ENCODE data around the gene SESTD1. TPM values are rescaled to one million over a fixed set of nuclear protein-coding genes. Genes with fewer than 3 reads are reported as not detected.

The SESTD1 gene
- total RNA-seq, 1 experiment from 2014 or later: 26.9 TPM

DNA sequence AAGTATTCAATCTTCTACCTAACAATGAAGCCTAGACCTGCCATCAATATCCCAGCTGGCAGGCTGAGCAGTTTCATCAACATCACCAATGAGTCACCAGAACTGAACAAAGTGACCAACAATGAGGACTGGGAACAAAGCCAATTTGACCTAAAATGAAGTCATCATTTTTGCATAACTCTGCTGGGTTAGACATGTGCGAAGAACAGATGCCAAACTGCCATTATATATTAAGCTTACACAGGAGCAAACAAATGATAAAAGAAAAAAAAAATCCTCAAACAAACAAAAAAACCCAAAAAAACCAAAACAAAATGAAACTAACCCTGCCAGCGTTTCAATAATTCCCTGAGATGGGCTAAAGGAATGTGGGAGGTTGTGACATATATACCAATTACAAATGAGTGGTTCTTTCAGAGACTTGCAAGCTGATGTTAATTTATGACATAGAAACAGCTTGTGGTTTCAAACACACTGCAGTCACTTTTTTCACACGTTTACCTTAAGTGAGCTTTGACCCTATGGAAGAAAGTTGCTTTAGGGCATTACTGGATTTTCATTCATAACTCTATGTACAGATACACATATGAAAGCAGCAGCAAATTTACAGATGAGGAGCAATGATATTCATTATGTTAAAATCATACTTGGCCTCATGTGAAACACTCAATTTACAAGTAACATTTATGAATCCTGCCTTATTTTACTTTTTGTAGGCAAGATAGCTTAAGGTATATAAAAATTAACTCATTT lies 157.8 kb downstream of the SESTD1 start:
- DNase-seq (ENCODE audit: low spot score): peak; percentile 89
- intact Hi-C loops (cut with micrococcal nuclease; ENCODE audit: unreplicated experiment): no loop called here
- Histone ChIP-seq H3K9me3 (ENCODE audit: low read depth, low read length, poor library complexity, severe bottlenecking) (no peaks in the 10 kb centered on the region), H3K27me3 (replicated peaks; ENCODE audit: insufficient read depth, low read depth, low read length, poor library complexity) (no peaks in the 10 kb centered on the region), H3K4me1 (ENCODE audit: insufficient read depth, low read length, poor library complexity, severe bottlenecking) (peaks cover 5% of the 10 kb centered on the region), H3K4me3 (ENCODE audit: low read depth, low read length, poor library complexity, severe bottlenecking) (no peak overlapping the region), H3K36me3 (ENCODE audit: insufficient read depth, low read length, poor library complexity, severe bottlenecking) (no peaks in the 10 kb centered on the region), H3K27ac (ENCODE audit: low read depth, low read length, poor library complexity, severe bottlenecking) (no peak overlapping the region)
- BruUV-seq (replicated peaks): no TSS peak
- CTCF ChIA-PET: no interaction called here
- POLR2A ChIA-PET (ENCODE audit: low non-redundant PET): no interaction called here
- no peak for TF ChIP-seq EZH2 (IDR thresholded peaks at IDR 0.05; ENCODE audit: borderline replicate concordance, low read depth, low read length, poor library complexity, severe bottlenecking)
- TF ChIP-seq, protein P1, sequence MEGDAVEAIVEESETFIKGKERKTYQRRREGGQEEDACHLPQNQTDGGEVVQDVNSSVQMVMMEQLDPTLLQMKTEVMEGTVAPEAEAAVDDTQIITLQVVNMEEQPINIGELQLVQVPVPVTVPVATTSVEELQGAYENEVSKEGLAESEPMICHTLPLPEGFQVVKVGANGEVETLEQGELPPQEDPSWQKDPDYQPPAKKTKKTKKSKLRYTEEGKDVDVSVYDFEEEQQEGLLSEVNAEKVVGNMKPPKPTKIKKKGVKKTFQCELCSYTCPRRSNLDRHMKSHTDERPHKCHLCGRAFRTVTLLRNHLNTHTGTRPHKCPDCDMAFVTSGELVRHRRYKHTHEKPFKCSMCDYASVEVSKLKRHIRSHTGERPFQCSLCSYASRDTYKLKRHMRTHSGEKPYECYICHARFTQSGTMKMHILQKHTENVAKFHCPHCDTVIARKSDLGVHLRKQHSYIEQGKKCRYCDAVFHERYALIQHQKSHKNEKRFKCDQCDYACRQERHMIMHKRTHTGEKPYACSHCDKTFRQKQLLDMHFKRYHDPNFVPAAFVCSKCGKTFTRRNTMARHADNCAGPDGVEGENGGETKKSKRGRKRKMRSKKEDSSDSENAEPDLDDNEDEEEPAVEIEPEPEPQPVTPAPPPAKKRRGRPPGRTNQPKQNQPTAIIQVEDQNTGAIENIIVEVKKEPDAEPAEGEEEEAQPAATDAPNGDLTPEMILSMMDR (conservative IDR thresholded peaks at IDR 0.05; ENCODE audit: low read depth, low read length): no peak

DNA sequence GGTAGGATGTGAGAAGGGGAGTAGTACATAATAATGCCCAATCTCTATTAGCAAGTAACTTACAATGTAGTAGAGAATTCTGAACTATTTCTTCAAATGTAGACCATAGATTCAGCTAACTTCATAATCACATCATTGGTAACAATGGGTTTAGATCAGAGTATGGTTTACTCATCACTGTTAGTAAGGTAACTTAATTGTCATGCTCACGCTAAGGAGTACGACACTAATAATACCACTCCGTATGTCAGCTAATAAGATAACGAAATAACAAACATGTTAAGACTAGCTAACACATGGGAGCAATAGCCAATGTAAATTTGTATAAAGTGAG lies 158.3 kb downstream of the SESTD1 start:
- BruUV-seq (replicated peaks): no TSS peak
- TF ChIP-seq, protein P1 (conservative IDR thresholded peaks at IDR 0.05; ENCODE audit: low read depth, low read length): no peak
- no peak for TF ChIP-seq EZH2 (IDR thresholded peaks at IDR 0.05; ENCODE audit: borderline replicate concordance, low read depth, low read length, poor library complexity, severe bottlenecking)
- DNase-seq (ENCODE audit: low spot score): no peak
- CTCF ChIA-PET: no interaction called here
- POLR2A ChIA-PET (ENCODE audit: low non-redundant PET): no interaction called here
- intact Hi-C loops (cut with micrococcal nuclease; ENCODE audit: unreplicated experiment): no loop called here
- Histone ChIP-seq H3K27me3 (replicated peaks; ENCODE audit: insufficient read depth, low read depth, low read length, poor library complexity) (no peaks in the 10 kb centered on the region), H3K27ac (ENCODE audit: low read depth, low read length, poor library complexity, severe bottlenecking) (no peak overlapping the region), H3K4me1 (ENCODE audit: insufficient read depth, low read length, poor library complexity, severe bottlenecking) (peaks cover 5% of the 10 kb centered on the region), H3K9me3 (ENCODE audit: low read depth, low read length, poor library complexity, severe bottlenecking) (no peaks in the 10 kb centered on the region), H3K4me3 (ENCODE audit: low read depth, low read length, poor library complexity, severe bottlenecking) (no peak overlapping the region), H3K36me3 (ENCODE audit: insufficient read depth, low read length, poor library complexity, severe bottlenecking) (no peaks in the 10 kb centered on the region)

DNA sequence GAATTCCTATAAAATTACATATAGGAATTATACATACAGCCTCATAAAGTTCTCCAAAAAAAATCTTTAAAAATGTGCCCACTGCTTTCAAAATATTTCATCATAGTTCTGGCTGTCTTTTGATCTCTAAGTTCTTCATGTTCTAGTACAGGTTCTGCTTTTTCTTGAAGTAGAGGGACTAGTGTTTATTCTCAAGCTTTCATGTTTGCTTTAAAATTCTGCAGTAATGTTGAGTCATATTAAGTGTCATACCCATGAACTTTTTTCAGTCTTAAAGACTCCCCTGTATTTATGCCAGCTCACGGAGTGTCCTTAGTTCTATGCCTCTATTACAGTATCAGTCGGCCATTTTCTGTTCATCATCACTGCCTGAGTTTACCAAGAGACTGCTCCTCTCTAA lies 159.9 kb downstream of the SESTD1 start:
- Histone ChIP-seq H3K27me3 (replicated peaks; ENCODE audit: insufficient read depth, low read depth, low read length, poor library complexity) (no peaks in the 10 kb centered on the region), H3K4me1 (ENCODE audit: insufficient read depth, low read length, poor library complexity, severe bottlenecking) (peaks cover 5% of the 10 kb centered on the region), H3K9me3 (ENCODE audit: low read depth, low read length, poor library complexity, severe bottlenecking) (no peaks in the 10 kb centered on the region), H3K36me3 (ENCODE audit: insufficient read depth, low read length, poor library complexity, severe bottlenecking) (no peaks in the 10 kb centered on the region), H3K4me3 (ENCODE audit: low read depth, low read length, poor library complexity, severe bottlenecking) (no peak overlapping the region), H3K27ac (ENCODE audit: low read depth, low read length, poor library complexity, severe bottlenecking) (no peak overlapping the region)
- POLR2A ChIA-PET (ENCODE audit: low non-redundant PET): no interaction called here
- no TSS peak for BruUV-seq (replicated peaks)
- no peak for DNase-seq (ENCODE audit: low spot score)
- intact Hi-C loops (cut with micrococcal nuclease; ENCODE audit: unreplicated experiment): no loop called here
- CTCF ChIA-PET: no interaction called here
- TF ChIP-seq, protein P1 (conservative IDR thresholded peaks at IDR 0.05; ENCODE audit: low read depth, low read length): no peak
- no peak for TF ChIP-seq EZH2 (IDR thresholded peaks at IDR 0.05; ENCODE audit: borderline replicate concordance, low read depth, low read length, poor library complexity, severe bottlenecking)

Data from A673 (cell line).